ENCODE results near the gene CMYA5.
A peak's percentile ranks its signal among the peaks of the same experiment; 100 is the strongest.

Gene CMYA5

DNA sequence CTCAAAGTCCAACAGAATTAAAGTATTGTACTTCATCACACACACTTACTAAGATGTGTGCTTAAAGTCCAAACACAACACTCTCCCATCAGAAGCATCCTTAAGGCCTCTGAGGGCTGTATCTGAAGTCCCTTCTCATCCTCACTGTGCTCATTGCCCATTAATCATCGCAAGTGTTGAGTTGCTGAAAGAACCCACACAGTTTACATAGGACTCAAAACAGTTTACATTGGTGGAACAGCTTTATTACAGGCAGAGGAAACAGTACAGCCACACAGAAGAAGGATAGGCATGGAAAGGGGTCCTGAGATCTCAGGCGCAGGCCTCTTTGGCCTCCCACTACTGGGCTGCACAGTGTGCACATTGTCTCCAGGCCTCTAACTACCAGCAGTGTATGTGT, 113.4 kb downstream of the CMYA5 start:
- DNase-seq = no peak

DNA sequence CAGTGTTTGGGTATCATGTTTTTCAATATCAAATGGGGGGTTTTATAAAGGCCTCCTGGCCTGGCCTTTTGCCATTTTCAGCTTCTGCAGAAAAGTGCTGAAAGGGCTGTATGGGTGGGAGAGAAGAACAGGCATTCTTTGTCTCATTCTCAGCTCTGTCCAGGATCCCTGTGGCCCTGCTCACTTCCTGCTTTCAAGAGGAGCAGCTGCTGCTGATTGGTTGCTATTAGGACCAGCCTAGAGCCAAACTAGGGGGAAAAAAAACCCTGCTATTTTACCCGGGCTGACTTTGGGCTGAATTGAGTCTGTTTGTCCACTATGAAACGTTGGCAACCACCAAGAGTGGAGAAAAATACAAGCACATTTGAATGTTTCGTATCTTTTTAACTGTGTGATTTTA, 117.1 kb downstream of the CMYA5 start:
- TF ChIP-seq POLR2A (IDR thresholded peaks at IDR 0.05; ENCODE audit: low read length) = no peak
- TF ChIP-seq GATA1 (IDR thresholded peaks at IDR 0.05; ENCODE audit: low read depth, low read length) = no peak
- DNase-seq = peak in 1 of 2 experiments; percentile 21

More for the DNA sequence above, 113.4 kb downstream of the CMYA5 start:
- TF ChIP-seq POLR2A (IDR thresholded peaks at IDR 0.05; ENCODE audit: low read length) (no peak), GATA1 (IDR thresholded peaks at IDR 0.05; ENCODE audit: low read depth, low read length) (no peak)

DNA sequence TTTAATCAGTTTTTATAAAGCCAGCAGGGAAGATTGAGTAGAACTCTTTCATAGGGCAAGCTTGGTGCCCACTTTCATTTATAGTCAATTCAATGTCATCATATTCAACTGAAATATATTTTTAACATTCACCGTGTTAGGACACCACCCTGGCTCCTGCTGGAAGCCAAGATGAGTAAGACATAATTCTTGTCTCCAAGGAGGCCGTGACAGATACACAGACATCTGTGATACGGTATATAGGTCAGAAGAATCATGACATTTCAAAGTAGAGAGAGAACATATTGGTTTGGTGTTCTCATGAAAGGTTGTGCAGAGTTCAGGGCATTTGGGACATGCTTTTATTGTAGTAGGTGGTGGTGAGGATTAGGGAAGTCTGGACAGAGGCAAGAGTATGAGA, 120.1 kb downstream of the CMYA5 start:
- DNase-seq = peak; percentile 37 to 43
- TF ChIP-seq GATA1 (IDR thresholded peaks at IDR 0.05; ENCODE audit: low read depth, low read length) = no peak
- TF ChIP-seq POLR2A (IDR thresholded peaks at IDR 0.05; ENCODE audit: low read length) = no peak

DNA sequence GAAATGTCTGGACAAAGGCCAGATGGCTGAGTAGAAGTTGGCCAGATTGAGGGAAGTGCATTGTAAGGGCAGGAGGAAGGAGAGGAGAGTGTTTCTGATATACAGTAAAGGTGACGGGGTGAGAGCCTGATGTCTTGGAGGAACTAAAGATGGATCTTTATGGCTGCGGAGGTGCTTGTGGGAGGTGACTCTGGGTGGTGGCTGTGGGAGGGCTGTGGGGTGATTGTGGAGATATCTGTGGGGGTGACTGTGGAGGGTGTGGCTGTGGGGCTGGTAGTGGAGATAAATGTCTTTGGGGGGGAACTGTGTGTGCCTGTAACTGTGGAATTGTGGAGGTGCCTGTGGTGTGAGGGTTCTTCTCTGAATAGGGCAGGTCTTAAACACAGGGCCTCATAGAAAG, 121.4 kb downstream of the CMYA5 start:
- DNase-seq = peak; percentile 80 to 90
- no peak for TF ChIP-seq GATA1 (IDR thresholded peaks at IDR 0.05; ENCODE audit: low read depth, low read length)
- TF ChIP-seq POLR2A (IDR thresholded peaks at IDR 0.05; ENCODE audit: low read length) = peak; percentile 34

DNA sequence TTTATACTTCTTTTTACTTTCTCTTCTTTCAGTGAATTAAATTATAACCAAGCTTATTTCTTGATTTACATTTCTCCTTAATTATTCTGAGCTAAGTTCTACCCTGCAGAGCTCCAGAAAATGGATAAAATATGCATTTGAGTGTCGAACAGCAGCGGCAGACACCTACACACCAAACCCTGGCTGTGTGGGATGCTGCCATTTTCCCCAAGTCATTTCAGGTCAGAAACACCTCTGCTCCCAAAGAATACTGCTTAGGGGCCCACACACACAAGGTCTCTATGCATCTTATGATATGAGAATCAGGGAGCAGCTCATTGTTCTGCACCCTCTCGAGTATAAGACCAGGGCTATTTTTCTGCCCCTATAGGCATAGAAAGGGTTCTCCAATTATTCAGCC, 122.3 kb downstream of the CMYA5 start:
- TF ChIP-seq GATA1 (IDR thresholded peaks at IDR 0.05; ENCODE audit: low read depth, low read length) (no peak), POLR2A (IDR thresholded peaks at IDR 0.05; ENCODE audit: low read length) (no peak)
- DNase-seq = no peak

DNA sequence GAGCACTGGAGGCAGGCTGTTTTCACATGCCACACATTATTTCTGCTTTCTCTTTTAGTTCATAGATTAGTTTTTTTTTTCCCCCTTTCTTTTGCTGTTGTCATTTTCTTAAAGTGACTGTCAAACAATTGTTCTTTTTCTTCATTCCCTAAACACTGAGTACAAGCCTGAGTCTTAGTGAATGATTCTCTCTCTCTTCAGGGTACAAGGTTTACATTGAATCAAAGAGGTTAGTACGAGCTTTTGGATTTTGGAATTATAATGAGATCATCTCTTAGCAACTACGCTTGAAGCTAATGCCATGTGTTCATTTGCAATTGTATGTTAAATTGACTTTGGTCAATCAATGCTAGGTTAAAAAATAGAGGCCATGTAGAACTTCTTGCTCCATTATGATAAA, 125.1 kb downstream of the CMYA5 start:
- TF ChIP-seq GATA1 (IDR thresholded peaks at IDR 0.05; ENCODE audit: low read depth, low read length) (no peak), POLR2A (IDR thresholded peaks at IDR 0.05; ENCODE audit: low read length) (no peak)
- no peak for DNase-seq

GRCh38 chr5:79816014-79816413, 126.4 kb downstream of the CMYA5 start:
- TF ChIP-seq POLR2A (IDR thresholded peaks at IDR 0.05; ENCODE audit: low read length) (no peak), GATA1 (IDR thresholded peaks at IDR 0.05; ENCODE audit: low read depth, low read length) (no peak)
- peak in 1 of 2 experiments; percentile 21 for DNase-seq

DNA sequence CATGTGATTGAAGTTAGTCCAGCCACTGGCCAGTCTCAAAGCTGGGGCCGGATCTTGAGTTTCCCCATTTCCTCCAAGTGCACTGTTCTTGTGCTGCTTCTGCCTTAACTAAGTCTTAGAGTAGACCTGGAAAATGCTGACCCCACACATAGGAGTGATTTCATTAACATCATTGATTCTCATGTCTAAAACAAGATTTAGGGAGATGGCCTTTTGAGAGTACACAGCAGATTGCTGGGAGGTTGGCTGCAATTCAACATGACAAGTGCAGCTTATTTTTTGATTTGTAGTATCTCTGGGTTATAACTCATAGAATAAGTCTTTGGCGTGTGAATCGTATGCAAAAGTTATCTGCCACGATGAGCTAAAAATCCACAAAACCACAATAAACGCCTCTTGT, 131.0 kb downstream of the CMYA5 start:
- no peak for DNase-seq
- no peak for TF ChIP-seq POLR2A (IDR thresholded peaks at IDR 0.05; ENCODE audit: low read length)
- no peak for TF ChIP-seq GATA1 (IDR thresholded peaks at IDR 0.05; ENCODE audit: low read depth, low read length)

GRCh38 chr5:79824444-79824843, 134.8 kb downstream of the CMYA5 start:
- TF ChIP-seq POLR2A (IDR thresholded peaks at IDR 0.05; ENCODE audit: low read length) = no peak
- no peak for TF ChIP-seq GATA1 (IDR thresholded peaks at IDR 0.05; ENCODE audit: low read depth, low read length)
- no peak for DNase-seq

DNA sequence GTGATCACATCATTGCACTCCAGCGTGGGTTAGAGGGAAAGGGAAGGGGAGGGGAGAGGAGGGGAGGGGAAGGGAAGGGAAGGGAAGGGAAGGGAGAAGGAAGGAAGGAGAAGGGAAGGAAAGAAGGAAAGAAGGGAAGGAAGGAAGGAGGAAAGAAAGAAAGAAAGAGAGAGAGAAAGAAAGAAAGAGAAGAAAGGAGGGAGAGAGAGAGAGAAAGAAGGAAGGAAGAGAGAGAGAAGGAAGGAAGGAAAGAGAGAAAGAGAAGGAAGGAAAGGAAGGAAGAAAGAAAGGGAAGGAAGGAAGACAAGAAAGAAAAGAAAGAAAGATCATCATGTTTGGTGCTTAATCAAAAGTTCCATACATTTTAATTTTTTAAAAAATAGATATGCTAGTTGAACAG, 136.2 kb downstream of the CMYA5 start:
- no peak for DNase-seq
- TF ChIP-seq POLR2A (IDR thresholded peaks at IDR 0.05; ENCODE audit: low read length) (no peak), GATA1 (IDR thresholded peaks at IDR 0.05; ENCODE audit: low read depth, low read length) (no peak)

- no peak for DNase-seq
- no peak for TF ChIP-seq GATA1 (IDR thresholded peaks at IDR 0.05; ENCODE audit: low read depth, low read length)
- TF ChIP-seq POLR2A (IDR thresholded peaks at IDR 0.05; ENCODE audit: low read length) = no peak
These were observed 137.6 kb downstream of the CMYA5 start for GRCh38 chr5:79827159-79827629.

GRCh38 chr5:79829260-79829659, 139.6 kb downstream of the CMYA5 start:
- TF ChIP-seq GATA1 (IDR thresholded peaks at IDR 0.05; ENCODE audit: low read depth, low read length) = no peak
- no peak for TF ChIP-seq POLR2A (IDR thresholded peaks at IDR 0.05; ENCODE audit: low read length)
- peak; percentile 26 to 30 for DNase-seq

GRCh38 chr5:79831381-79832309, 142.0 kb downstream of the CMYA5 start:
- DNase-seq = no peak
- TF ChIP-seq GATA1 (IDR thresholded peaks at IDR 0.05; ENCODE audit: low read depth, low read length) = no peak
- TF ChIP-seq POLR2A (IDR thresholded peaks at IDR 0.05; ENCODE audit: low read length) = no peak

DNA sequence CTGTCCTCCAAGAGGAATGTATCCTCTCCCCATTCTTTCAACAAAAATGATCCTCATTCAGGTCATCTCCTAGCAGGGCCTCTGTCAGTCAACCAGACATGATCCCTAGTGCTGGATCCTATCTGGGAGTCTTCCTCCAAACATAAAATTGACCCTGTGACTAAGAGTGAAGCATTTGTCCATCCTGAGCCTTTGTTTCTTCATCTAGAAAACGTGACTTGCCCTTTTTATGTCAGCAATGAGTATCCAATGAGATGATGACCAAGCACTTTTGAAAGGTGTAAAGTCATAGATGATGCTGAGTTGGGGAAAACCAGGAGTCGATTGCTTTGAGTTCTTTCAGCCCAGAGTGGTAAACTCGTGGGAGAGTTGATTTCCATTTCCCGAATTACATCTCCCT, 143.3 kb downstream of the CMYA5 start:
- DNase-seq = peak; percentile 25 to 55
- no peak for TF ChIP-seq GATA1 (IDR thresholded peaks at IDR 0.05; ENCODE audit: low read depth, low read length)
- no peak for TF ChIP-seq POLR2A (IDR thresholded peaks at IDR 0.05; ENCODE audit: low read length)

Measured in erythroblast (primary cell).